H1 (cell line): ENCODE data around the gene SMARCE1. TPM values are rescaled to one million over a fixed set of nuclear protein-coding genes. Genes with fewer than 3 reads are reported as not detected.

ENCODE experiments used
- CTCF ChIA-PET: fragments of 300-600 bp; sonication (Branson Sonifier 250); formaldehyde crosslinking; loops from one replicate; lab custom pipeline; 2021; ENCODE audit not compliant: partially characterized antibody; lab: Charles Lee
- POLR2A ChIA-PET: fragments of 300-600 bp; sonication (Branson Sonifier 250); formaldehyde crosslinking; loops from one replicate; lab custom pipeline; 2021; ENCODE audit warnings: inconsistent platforms; ENCODE audit not compliant: partially characterized antibody; lab: Charles Lee
- DNase-seq, 2 experiments: peaks; one replicate each; pipeline versions ENCODE4 v3.0.0 to v3.0.0-alpha.2; 2010 to 2022; ENCODE audit warnings: low spot score in 2 of 2, low read depth in 1 of 2, mixed read lengths in 1 of 2
- FAIRE-seq: peaks from 2 replicates; lab custom pipeline; 2011; peaks lifted over from hg19 to GRCh38; lab: Jason Lieb, UNC
- H2AFZ ChIP-seq: 2 replicates; pipeline ENCODE4 v1.8.1; 2012; ENCODE audit warnings: low read length, inconsistent platforms
- H2AK5ac ChIP-seq: 2 replicates; pipeline ENCODE4 v1.6.1; 2013; ENCODE audit warnings: low read depth, low read length
- H2BK120ac ChIP-seq: replicated peaks from 2 replicates; pipeline ENCODE3; 2013; ENCODE audit warnings: low read depth, low read length, inconsistent platforms
- H2BK12ac ChIP-seq: 2 replicates; pipeline ENCODE4 v1.6.1; 2013; ENCODE audit warnings: low read depth, low read length
- H2BK15ac ChIP-seq: 2 replicates; pipeline ENCODE4 v1.6.1; 2013; ENCODE audit warnings: low read length
- H2BK20ac ChIP-seq: 2 replicates; pipeline ENCODE4 v1.6.1; 2013; ENCODE audit warnings: low read length
- H2BK5ac ChIP-seq: 2 replicates; pipeline ENCODE4 v1.6.1; 2013; ENCODE audit warnings: low read depth, low read length
- H3K14ac ChIP-seq: 2 replicates; pipeline ENCODE4 v1.6.1; 2013; ENCODE audit warnings: inconsistent platforms; ENCODE audit not compliant: insufficient read length
- H3K18ac ChIP-seq: 2 replicates; pipeline ENCODE4 v1.6.1; 2013; ENCODE audit warnings: low read length; ENCODE audit errors: extremely low read depth
- H3K23ac ChIP-seq: 2 replicates; pipeline ENCODE4 v1.6.1; 2013; ENCODE audit warnings: inconsistent platforms; ENCODE audit not compliant: insufficient read length
- H3K23me2 ChIP-seq: 2 replicates; pipeline ENCODE4 v1.6.1; 2013; ENCODE audit warnings: low read depth, low read length
- H3K27ac ChIP-seq: 2 replicates; pipeline ENCODE4 v1.6.1; 2011; ENCODE audit warnings: low read depth, low read length, inconsistent platforms
- H3K27me3 ChIP-seq, 4 experiments: replicated peaks in 1 of 4; 1 replicate in 1 of 4; 2 replicates in 3 of 4; pipeline versions ENCODE4 v1.6.1 to v1.8.1; 2011 to 2013; ENCODE audit warnings: low read length in 3 of 4, mild to moderate bottlenecking in 3 of 4, inconsistent platforms in 2 of 4, mixed read lengths in 2 of 4, moderate library complexity in 1 of 4; ENCODE audit not compliant: control insufficient read depth in 3 of 4, insufficient read depth in 3 of 4; ENCODE audit errors: extremely low read depth in 1 of 4
- H3K36me3 ChIP-seq, 4 experiments: 2 replicates each; pipeline versions ENCODE4 v1.6.1 to v1.8.1; 2011 to 2013; ENCODE audit warnings: mild to moderate bottlenecking in 4 of 4, low read length in 3 of 4, moderate library complexity in 2 of 4, control low read depth in 1 of 4, inconsistent platforms in 1 of 4; ENCODE audit not compliant: insufficient read depth in 4 of 4, control insufficient read depth in 2 of 4
- H3K4ac ChIP-seq: replicated peaks from 2 replicates; pipeline ENCODE3; 2013; ENCODE audit warnings: low read length, low read depth, mixed read lengths, inconsistent platforms; ENCODE audit not compliant: insufficient read length
- H3K4me1 ChIP-seq, 4 experiments: replicated peaks in 1 of 4; 1 replicate in 1 of 4; 2 replicates in 3 of 4; pipeline versions ENCODE4 v1.6.1 to v1.8.1; 2011 to 2013; ENCODE audit warnings: low read length in 3 of 4, inconsistent platforms in 2 of 4, mixed read lengths in 1 of 4; ENCODE audit not compliant: insufficient read depth in 4 of 4, control insufficient read depth in 3 of 4
- H3K4me2 ChIP-seq, 2 experiments: 2 replicates each; pipeline versions ENCODE4 v1.6.1 to v1.8.1; 2011 to 2013; ENCODE audit warnings: low read depth in 2 of 2, low read length in 2 of 2, control low read depth in 1 of 2, inconsistent platforms in 1 of 2, mild to moderate bottlenecking in 1 of 2; ENCODE audit not compliant: insufficient read depth in 1 of 2
- H3K4me3 ChIP-seq, 4 experiments: fragments of 200-600, 300-600 bp in 1 of 4; sonication (generic), shearing (Covaris generic), sonication (Bioruptor Twin) in 1 of 4; 2 replicates each; pipeline versions ENCODE4 v1.5.1 to v1.8.1; 2011 to 2016; ENCODE audit warnings: low read length in 4 of 4, low read depth in 3 of 4, control low read depth in 2 of 4, inconsistent platforms in 2 of 4, mild to moderate bottlenecking in 2 of 4, mixed read lengths in 1 of 4, moderate library complexity in 1 of 4; ENCODE audit not compliant: insufficient read depth in 2 of 4; ENCODE audit errors: extremely low read depth in 1 of 4
- H3K56ac ChIP-seq: replicated peaks from 2 replicates; pipeline ENCODE3; 2013; ENCODE audit warnings: low read depth, mild to moderate bottlenecking, mixed read lengths, low read length, inconsistent platforms; ENCODE audit not compliant: insufficient read length
- H3K79me1 ChIP-seq: 2 replicates; pipeline ENCODE4 v1.6.1; 2013; ENCODE audit warnings: low read depth, low read length, control low read depth
- H3K79me2 ChIP-seq, 2 experiments: 2 replicates each; pipeline versions ENCODE4 v1.6.1 to v1.8.1; 2012 to 2013; ENCODE audit warnings: low read length in 2 of 2, mild to moderate bottlenecking in 2 of 2, inconsistent platforms in 1 of 2; ENCODE audit not compliant: insufficient read depth in 2 of 2, control insufficient read depth in 1 of 2
- H3K9ac ChIP-seq, 4 experiments: replicated peaks in 1 of 4; 1 replicate in 1 of 4; 2 replicates in 3 of 4; pipeline versions ENCODE4 v1.6.1 to v1.8.1; 2011 to 2013; ENCODE audit warnings: low read depth in 3 of 4, low read length in 3 of 4, control low read depth in 2 of 4, mild to moderate bottlenecking in 2 of 4, moderate library complexity in 2 of 4, inconsistent platforms in 1 of 4; ENCODE audit errors: extremely low read depth in 1 of 4
- H3K9me3 ChIP-seq, 2 experiments: 2 replicates each; pipeline versions ENCODE4 v1.6.1 to v1.8.1; 2012 to 2013; ENCODE audit warnings: mild to moderate bottlenecking in 2 of 2, moderate library complexity in 2 of 2, control low read depth in 1 of 2, inconsistent platforms in 1 of 2, low read depth in 1 of 2, low read length in 1 of 2, mixed read lengths in 1 of 2; ENCODE audit not compliant: insufficient read depth in 2 of 2
- H4K20me1 ChIP-seq, 2 experiments: replicated peaks in 1 of 2; 2 replicates each; pipeline versions ENCODE3 to v1.8.1; 2011 to 2013; ENCODE audit warnings: inconsistent platforms in 2 of 2, low read length in 2 of 2, mild to moderate bottlenecking in 1 of 2; ENCODE audit not compliant: insufficient read depth in 2 of 2, control insufficient read depth in 1 of 2
- H4K5ac ChIP-seq: 2 replicates; pipeline ENCODE4 v1.6.1; 2013; ENCODE audit warnings: low read length, low read depth, mixed read lengths, inconsistent platforms; ENCODE audit not compliant: insufficient read length
- H4K8ac ChIP-seq: 2 replicates; pipeline ENCODE4 v1.8.0; 2013; ENCODE audit warnings: mild to moderate bottlenecking, moderate library complexity, low read length, inconsistent platforms; ENCODE audit not compliant: insufficient read depth; ENCODE audit errors: extremely low read depth
- H4K91ac ChIP-seq: replicated peaks from 2 replicates; pipeline ENCODE3; 2013; ENCODE audit warnings: low read length, mixed read lengths, inconsistent platforms; ENCODE audit not compliant: insufficient read length
- SUZ12 ChIP-seq: fragments of 200-600 bp; sonication (generic); IDR thresholded peaks from 2 replicates; pipeline ENCODE4 v1.6.1; 2012; ENCODE audit warnings: mild to moderate bottlenecking, inconsistent platforms, low read length, moderate library complexity, mixed read lengths
- WGBS, 2 experiments: shearing (Covaris generic) in 1 of 2; methylation state at CpG; one replicate each; pipeline versions ENCODE4 v1.1.6 to v1.1.7; 2013 to 2015; ENCODE audit warnings: low lambda C conversion rate in 2 of 2, mixed read lengths in 2 of 2, inconsistent platforms in 1 of 2, low coverage in 1 of 2, missing lambda C conversion rate in 1 of 2; ENCODE audit not compliant: insufficient replicate concordance in 2 of 2, insufficient coverage in 1 of 2, insufficient read length in 1 of 2; ENCODE audit errors: extremely low coverage in 1 of 2, missing lambda C conversion rate in 1 of 2; 5-methylcytosine and 5-hydroxymethylcytosine counted together
- polyA plus RNA-seq, 7 experiments: library from polyadenylated mRNA; depleted of rRNA in 3 of 7; stranded (reverse) in 5 of 7; unstranded in 2 of 7; fragments of >200 nt in 5 of 7; fragments of 200-250 nt in 2 of 7; gene quantifications; 1 replicate in 5 of 7; 2 replicates in 1 of 7; 4 replicates in 1 of 7; pipeline versions ENCODE4 v1.2.1 to v1.2.3, GENCODE V29; 2011 to 2013; ENCODE audit warnings: missing spikeins in 2 of 7, mixed read lengths in 2 of 7
- total RNA-seq: library from RNA; stranded (reverse); fragmentation: NEBNext Ultra II Directional; extraction: Animal tissue kit (Norgen Biotek cat#: 25700); gene quantifications from 2 replicates; pipeline ENCODE4 v1.2.1, GENCODE V29; 2021

Gene SMARCE1
- total and polyA plus RNA-seq, 2 of the 8 experiments (the other 6 are each of a cell fraction or from before 2014, with no cell fraction given), result 30.7 to 131 TPM

GRCh38 chr17:40618754-40619625, 28.6 kb downstream of the SMARCE1 start:
- no peak overlapping the region for H4K91ac ChIP-seq
- ChIA-PET POLR2A (interaction anchor here (1.1 to 1.8 kb wide), 2 partner anchors 10 to 28 kb away, joined by 3 to 5 read pairs; no protein-coding TSS in a partner anchor), CTCF (interaction anchor here (0.5 to 4.4 kb wide), 31 partner anchors 9 to 1632 kb away, joined by 3 to 43 read pairs (median 4); partner anchors contain the start of gene KRT222)
- no peaks in the 10 kb centered on the region for H4K20me1 ChIP-seq
- H3K36me3 ChIP-seq, result no peaks in the 10 kb centered on the region
- H3K79me1 ChIP-seq, result no peaks in the 10 kb centered on the region
- no peak overlapping the region for H2BK5ac ChIP-seq
- no peak overlapping the region for H3K4ac ChIP-seq
- no peaks in the 10 kb centered on the region for H3K4me1 ChIP-seq
- no peak for FAIRE-seq
- H4K5ac ChIP-seq, result no peak overlapping the region
- H3K23me2 ChIP-seq, result no peaks in the 10 kb centered on the region
- H3K9ac ChIP-seq, result no peak overlapping the region
- no peaks in the 10 kb centered on the region for H3K27me3 ChIP-seq
- DNase-seq, result no peak
- H3K23ac ChIP-seq, result no peak overlapping the region
- H3K9me3 ChIP-seq, result no peaks in the 10 kb centered on the region
- no peak overlapping the region for H3K4me2 ChIP-seq
- no peak overlapping the region for H3K14ac ChIP-seq
- no peak overlapping the region for H2BK120ac ChIP-seq
- no peak overlapping the region for H2AK5ac ChIP-seq
- no peak overlapping the region for H2AFZ ChIP-seq
- H2BK12ac ChIP-seq, result no peak overlapping the region
- no peak overlapping the region for H2BK20ac ChIP-seq
- no peaks in the 10 kb centered on the region for H3K79me2 ChIP-seq
- no peak overlapping the region for H3K4me3 ChIP-seq
- H4K8ac ChIP-seq, result no peak overlapping the region; the same call in 1 of the 2 replicates
- H3K18ac ChIP-seq, result no peak overlapping the region
- H3K27ac ChIP-seq, result no peak overlapping the region
- WGBS, 2 experiments, result 92% methylated on average over 16 of the region's 16 CpGs; no CpG with 5 or more reads in 1 of the 2 experiments
- H2BK15ac ChIP-seq, result no peak overlapping the region
- H3K56ac ChIP-seq, result no peak overlapping the region
- TF ChIP-seq SUZ12, result no peak
